Endothelial cell of umbilical vein (primary cell): ENCODE measurements around the gene SLC12A9. TPM values are rescaled to one million over a fixed set of nuclear protein-coding genes. Genes with fewer than 3 reads are reported as not detected.

Source experiments
- BruUV-seq: library from RNA; stranded (reverse); fragments of 400-500 nt; replicated peaks from 2 replicates; lab custom pipeline; 2021; lab: Mats Ljungman, UMichigan
- CTCF ChIA-PET: fragments of 300-600, 350-600 bp; sonication (Branson Sonifier 250); formaldehyde crosslinking; loops from one replicate; lab custom pipeline; 2021; ENCODE audit warnings: antibody characterized with exemption, inconsistent platforms; lab: Charles Lee
- POLR2A ChIA-PET: fragments of 300-600, 350-600 bp; sonication (Branson Sonifier 250); formaldehyde crosslinking; loops from one replicate; lab custom pipeline; 2021; ENCODE audit warnings: antibody characterized with exemption, inconsistent platforms; lab: Charles Lee
- DNase-seq: peaks from one replicate; pipeline ENCODE4 v3.0.0-alpha.2; 2011; ENCODE audit warnings: low read depth, low spot score
- FAIRE-seq: peaks from 2 replicates; lab custom pipeline; 2011; peaks lifted over from hg19 to GRCh38; lab: Jason Lieb, UNC
- H2AFZ ChIP-seq: 2 replicates; pipeline ENCODE4 v1.6.0; 2012; ENCODE audit warnings: low read depth, low read length, control low read depth, inconsistent platforms
- H3K27ac ChIP-seq: 2 replicates; pipeline ENCODE4 v1.5.1; 2011; ENCODE audit warnings: low read depth, mild to moderate bottlenecking, control low read depth, low read length, moderate library complexity; ENCODE audit not compliant: insufficient read depth
- H3K27me3 ChIP-seq, 2 experiments: 2 replicates each; pipeline versions ENCODE4 v1.6.0 to v1.6.1; 2011; ENCODE audit warnings: low read length in 2 of 2, mixed read lengths in 1 of 2; ENCODE audit not compliant: control insufficient read depth in 2 of 2, insufficient read depth in 2 of 2
- H3K36me3 ChIP-seq, 2 experiments: 2 replicates in 1 of 2; 3 replicates in 1 of 2; pipeline ENCODE4 v1.5.1; 2011; ENCODE audit warnings: low read length in 2 of 2, mild to moderate bottlenecking in 1 of 2, moderate library complexity in 1 of 2; ENCODE audit not compliant: control insufficient read depth in 2 of 2, insufficient read depth in 2 of 2; ENCODE audit errors: extremely low read depth in 1 of 2
- H3K4me1 ChIP-seq: 3 replicates; pipeline ENCODE4 v1.5.1; 2011; ENCODE audit warnings: mild to moderate bottlenecking, low read length; ENCODE audit not compliant: control insufficient read depth, insufficient read depth; ENCODE audit errors: extremely low read depth
- H3K4me2 ChIP-seq: 2 replicates; pipeline ENCODE4 v1.6.1; 2011; ENCODE audit warnings: low read length, control low read depth, mixed read lengths; ENCODE audit not compliant: insufficient read depth
- H3K4me3 ChIP-seq, 3 experiments: fragments of 200-600 bp in 1 of 3; sonication (generic), shearing (Covaris generic) in 1 of 3; replicated peaks in 1 of 3; 2 replicates each; pipeline ENCODE4 v1.5.1; 2011 to 2016; ENCODE audit warnings: control low read depth in 3 of 3, low read length in 3 of 3, mild to moderate bottlenecking in 2 of 3, inconsistent platforms in 1 of 3, low read depth in 1 of 3, moderate library complexity in 1 of 3; ENCODE audit not compliant: insufficient read depth in 1 of 3
- H3K79me2 ChIP-seq: 2 replicates; pipeline ENCODE4 v1.6.0; 2012; ENCODE audit warnings: low read length, inconsistent platforms; ENCODE audit not compliant: control insufficient read depth, insufficient read depth
- H3K9ac ChIP-seq: replicated peaks from 2 replicates; pipeline ENCODE3; 2011; ENCODE audit warnings: low read length, control low read depth; ENCODE audit not compliant: insufficient read depth; ENCODE audit errors: extremely low read depth
- H3K9me1 ChIP-seq: replicated peaks from 3 replicates; pipeline ENCODE4 v1.6.0; 2011; ENCODE audit warnings: mild to moderate bottlenecking, low read length; ENCODE audit not compliant: control insufficient read depth, insufficient read depth; ENCODE audit errors: extremely low read depth
- H3K9me3 ChIP-seq: replicated peaks from 2 replicates; pipeline ENCODE4 v1.5.1; 2012; ENCODE audit warnings: low read length, inconsistent platforms; ENCODE audit not compliant: control insufficient read depth, insufficient read depth
- H4K20me1 ChIP-seq: replicated peaks from 2 replicates; pipeline ENCODE3; 2011; ENCODE audit warnings: mild to moderate bottlenecking, low read length; ENCODE audit not compliant: control insufficient read depth, insufficient read depth; ENCODE audit errors: extremely low read depth
- EZH2 ChIP-seq: IDR thresholded peaks from 2 replicates; pipeline ENCODE4 v1.6.1; 2012; ENCODE audit warnings: borderline replicate concordance, low read depth, mild to moderate bottlenecking, moderate library complexity, low read length, inconsistent platforms; ENCODE audit not compliant: severe bottlenecking
- FOS ChIP-seq: IDR thresholded peaks from 2 replicates; pipeline ENCODE4 v1.6.1; 2011; ENCODE audit warnings: mild to moderate bottlenecking, low read length, moderate library complexity, borderline replicate concordance; ENCODE audit not compliant: insufficient read depth
- GATA2 ChIP-seq: IDR thresholded peaks from 2 replicates; pipeline ENCODE4 v1.7.0; 2011; ENCODE audit warnings: low read depth, mild to moderate bottlenecking, moderate library complexity, mixed read lengths, low read length; ENCODE audit not compliant: insufficient read length, insufficient read depth
- JUN ChIP-seq: IDR thresholded peaks from 2 replicates; pipeline ENCODE4 v1.6.1; 2011; ENCODE audit warnings: borderline replicate concordance, low read depth; ENCODE audit not compliant: insufficient read length, insufficient read depth
- MYC ChIP-seq: IDR thresholded peaks from one replicate; pipeline ENCODE4 v1.6.1; 2011; ENCODE audit warnings: mild to moderate bottlenecking, low read depth, low read length
- POLR2A ChIP-seq: IDR thresholded peaks from 2 replicates; pipeline ENCODE4 v1.6.1; 2012; ENCODE audit warnings: low read depth, mild to moderate bottlenecking, control low read depth, low read length
- POLR2AphosphoS5 ChIP-seq: IDR thresholded peaks from 2 replicates; pipeline ENCODE4 v1.6.1; 2012; ENCODE audit warnings: low read depth, mild to moderate bottlenecking, control low read depth, low read length, moderate library complexity; ENCODE audit not compliant: insufficient read depth
- dilution Hi-C: fragments of 300-500 bp; cut with MboI; formaldehyde crosslinking; loops from one replicate; pipeline ENCODE4 v1.15.0; 2019; ENCODE audit warnings: low sequenced_read_pairs; ENCODE audit not compliant: extremely low pct_ligation_motif_present
- intact Hi-C: fragments of 100-400 bp; cut with micrococcal nuclease; formaldehyde crosslinking; loops from one replicate; pipeline ENCODE4 v1.10.0; 2022
- polyA plus RNA-seq, 4 experiments: library from polyadenylated mRNA; depleted of rRNA in 3 of 4; stranded (reverse) in 3 of 4; unstranded in 1 of 4; fragments of >200 nt; gene quantifications; 2 replicates each; pipeline versions ENCODE4 v1.2.1 to v1.2.3, GENCODE V29; 2011 to 2012; ENCODE audit warnings: missing spikeins in 1 of 4
- total RNA-seq: library from RNA; stranded (reverse); gene quantifications from 2 replicates; pipeline ENCODE4 v1.2.3, GENCODE V29; 2021
- TF ChIP-seq, protein P1 (sequence below): IDR thresholded peaks from 2 replicates; pipeline ENCODE4 v1.6.1; 2011; ENCODE audit not compliant: insufficient read depth, insufficient read length
- TF ChIP-seq, protein P2 (sequence below), 2 donors: IDR thresholded peaks; 1 replicate in 1 of 2; 2 replicates in 1 of 2; pipeline ENCODE4 v1.5.1; 2011; ENCODE audit warnings: low read length in 2 of 2, mild to moderate bottlenecking in 2 of 2, moderate library complexity in 2 of 2, control low read depth in 1 of 2, inconsistent platforms in 1 of 2, low read depth in 1 of 2; ENCODE audit not compliant: insufficient read depth in 1 of 2; ENCODE audit errors: extremely low read depth in 1 of 2

The SLC12A9 gene
- total and polyA plus RNA-seq, 2 donors (not counting 3 experiments of a cell fraction or from before 2014, with no cell fraction given), result 35.0 to 37.0 TPM

DNA sequence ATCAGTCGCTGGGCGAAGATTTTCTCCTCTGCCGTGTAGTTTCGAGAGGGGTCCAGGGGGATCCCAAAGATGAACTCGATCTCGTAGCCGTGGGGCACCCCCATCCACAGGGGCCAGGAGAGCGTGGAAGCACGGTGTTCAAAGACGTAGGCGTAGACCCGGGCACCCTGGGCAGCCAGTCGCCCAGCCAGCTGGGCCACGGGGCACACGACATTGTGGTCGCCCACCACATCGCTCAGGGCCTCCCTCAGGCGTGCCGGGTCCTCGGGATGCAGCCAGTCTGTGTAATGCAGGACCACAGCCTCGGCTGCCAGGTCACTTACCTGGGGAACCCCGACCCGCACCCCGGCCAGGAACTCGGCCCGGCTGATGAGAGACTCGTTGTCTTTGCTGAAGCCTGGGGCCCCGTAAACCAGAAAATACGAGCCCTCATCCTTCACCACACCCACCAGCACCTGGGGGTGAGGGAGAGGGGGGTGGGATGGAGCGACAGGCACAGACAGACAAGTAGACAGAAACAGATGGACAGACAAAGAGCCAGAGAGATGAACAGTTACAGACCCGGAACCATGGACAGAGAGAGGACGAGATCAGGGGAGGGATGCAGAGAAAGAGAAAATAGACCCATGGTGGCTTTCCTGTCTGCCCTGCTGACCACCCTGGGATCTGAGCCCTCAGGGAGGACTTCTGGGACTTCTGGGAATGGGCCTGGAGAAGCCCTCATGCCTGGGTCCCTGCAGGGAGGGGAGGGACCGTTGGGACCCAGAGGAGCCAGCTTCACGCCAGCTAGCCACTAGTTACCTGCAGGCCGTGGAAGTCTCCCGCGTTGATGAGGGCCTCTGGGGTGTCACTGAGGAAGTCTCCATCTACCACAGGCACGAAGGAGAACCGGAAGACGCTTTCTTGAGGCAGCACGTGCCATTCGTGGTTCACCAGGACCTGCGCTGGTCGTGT lies 40.1 kb downstream of the SLC12A9 start:
- FAIRE-seq, result no peak
- intact Hi-C loops (loop anchor here (5.0 to 10.0 kb wide), 3 partner anchors 75 to 402 kb away; partner anchors contain the start of genes MUC12 and VGF), dilution Hi-C loops (no loop called here)
- Histone ChIP-seq H3K27ac (no peak overlapping the region), H3K79me2 (peaks cover 15% of the 10 kb centered on the region), H3K4me1 (peaks cover 37% of the 10 kb centered on the region), H3K4me2 (no peak overlapping the region), H3K36me3 (peaks cover 4 to 5% of the 10 kb centered on the region in 2 experiments), H4K20me1 (no peaks in the 10 kb centered on the region), H2AFZ (no peak overlapping the region), H3K4me3 (no peak overlapping the region), H3K9me1 (no peaks in the 10 kb centered on the region), H3K27me3 (peaks cover 9 to 19% of the 10 kb centered on the region in 2 experiments), H3K9me3 (no peaks in the 10 kb centered on the region), H3K9ac (no peak overlapping the region)
- no peak for DNase-seq
- TF ChIP-seq EZH2, result no peak
- TF ChIP-seq POLR2AphosphoS5, result no peak
- TF ChIP-seq POLR2A, result no peak
- TF ChIP-seq, protein P1, sequence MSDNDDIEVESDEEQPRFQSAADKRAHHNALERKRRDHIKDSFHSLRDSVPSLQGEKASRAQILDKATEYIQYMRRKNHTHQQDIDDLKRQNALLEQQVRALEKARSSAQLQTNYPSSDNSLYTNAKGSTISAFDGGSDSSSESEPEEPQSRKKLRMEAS, result no peak
- TF ChIP-seq MYC, result no peak
- TF ChIP-seq JUN, result no peak
- TF ChIP-seq, protein P2, sequence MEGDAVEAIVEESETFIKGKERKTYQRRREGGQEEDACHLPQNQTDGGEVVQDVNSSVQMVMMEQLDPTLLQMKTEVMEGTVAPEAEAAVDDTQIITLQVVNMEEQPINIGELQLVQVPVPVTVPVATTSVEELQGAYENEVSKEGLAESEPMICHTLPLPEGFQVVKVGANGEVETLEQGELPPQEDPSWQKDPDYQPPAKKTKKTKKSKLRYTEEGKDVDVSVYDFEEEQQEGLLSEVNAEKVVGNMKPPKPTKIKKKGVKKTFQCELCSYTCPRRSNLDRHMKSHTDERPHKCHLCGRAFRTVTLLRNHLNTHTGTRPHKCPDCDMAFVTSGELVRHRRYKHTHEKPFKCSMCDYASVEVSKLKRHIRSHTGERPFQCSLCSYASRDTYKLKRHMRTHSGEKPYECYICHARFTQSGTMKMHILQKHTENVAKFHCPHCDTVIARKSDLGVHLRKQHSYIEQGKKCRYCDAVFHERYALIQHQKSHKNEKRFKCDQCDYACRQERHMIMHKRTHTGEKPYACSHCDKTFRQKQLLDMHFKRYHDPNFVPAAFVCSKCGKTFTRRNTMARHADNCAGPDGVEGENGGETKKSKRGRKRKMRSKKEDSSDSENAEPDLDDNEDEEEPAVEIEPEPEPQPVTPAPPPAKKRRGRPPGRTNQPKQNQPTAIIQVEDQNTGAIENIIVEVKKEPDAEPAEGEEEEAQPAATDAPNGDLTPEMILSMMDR (IDR thresholded peaks at IDR 0.05; ENCODE audit: extremely low read depth in 1 of 2, insufficient read depth in 1 of 2, low read depth in 1 of 2, low read length in 2 of 2), result no peak
- TF ChIP-seq GATA2, result no peak
- no peak for TF ChIP-seq FOS
- no TSS peak for BruUV-seq
- ChIA-PET POLR2A (no interaction called here), CTCF (interaction anchor here (0.8 to 1.4 kb wide), 3 partner anchors 166 to 398 kb away, joined by 3 to 5 read pairs (median 4); no protein-coding TSS in a partner anchor)
